Panc1 (cell line): Measurements from ENCODE around the gene C8B.

ENCODE experiments used
- CTCF ChIP-seq: fragments of 450-650 bp; IDR thresholded peaks from 2 replicates; pipeline ENCODE4 v1.5.1; 2017; ENCODE audit warnings: mild to moderate bottlenecking
- SIN3A ChIP-seq: IDR thresholded peaks from 2 replicates; pipeline ENCODE4 v1.6.1; 2012; ENCODE audit warnings: low read depth, mild to moderate bottlenecking, low read length, moderate library complexity, borderline replicate concordance; ENCODE audit not compliant: insufficient read depth

- TF ChIP-seq SIN3A (no peak), CTCF (no peak)
These were observed 46.5 kb upstream of the C8B start for GRCh38 chr1:57012315-57012714.
